HG03159 (cell line): Measurements from ENCODE around the gene FFAR3.

Experiments used
- ATAC-seq: cut with Tn5 transposase; IDR thresholded peaks from one replicate; pipeline ENCODE4 v1.9.1; 2021; ENCODE audit warnings: mild to moderate bottlenecking, moderate library complexity; ENCODE audit not compliant: unreplicated experiment

FFAR3 gene, protein sequence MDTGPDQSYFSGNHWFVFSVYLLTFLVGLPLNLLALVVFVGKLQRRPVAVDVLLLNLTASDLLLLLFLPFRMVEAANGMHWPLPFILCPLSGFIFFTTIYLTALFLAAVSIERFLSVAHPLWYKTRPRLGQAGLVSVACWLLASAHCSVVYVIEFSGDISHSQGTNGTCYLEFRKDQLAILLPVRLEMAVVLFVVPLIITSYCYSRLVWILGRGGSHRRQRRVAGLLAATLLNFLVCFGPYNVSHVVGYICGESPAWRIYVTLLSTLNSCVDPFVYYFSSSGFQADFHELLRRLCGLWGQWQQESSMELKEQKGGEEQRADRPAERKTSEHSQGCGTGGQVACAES

DNA sequence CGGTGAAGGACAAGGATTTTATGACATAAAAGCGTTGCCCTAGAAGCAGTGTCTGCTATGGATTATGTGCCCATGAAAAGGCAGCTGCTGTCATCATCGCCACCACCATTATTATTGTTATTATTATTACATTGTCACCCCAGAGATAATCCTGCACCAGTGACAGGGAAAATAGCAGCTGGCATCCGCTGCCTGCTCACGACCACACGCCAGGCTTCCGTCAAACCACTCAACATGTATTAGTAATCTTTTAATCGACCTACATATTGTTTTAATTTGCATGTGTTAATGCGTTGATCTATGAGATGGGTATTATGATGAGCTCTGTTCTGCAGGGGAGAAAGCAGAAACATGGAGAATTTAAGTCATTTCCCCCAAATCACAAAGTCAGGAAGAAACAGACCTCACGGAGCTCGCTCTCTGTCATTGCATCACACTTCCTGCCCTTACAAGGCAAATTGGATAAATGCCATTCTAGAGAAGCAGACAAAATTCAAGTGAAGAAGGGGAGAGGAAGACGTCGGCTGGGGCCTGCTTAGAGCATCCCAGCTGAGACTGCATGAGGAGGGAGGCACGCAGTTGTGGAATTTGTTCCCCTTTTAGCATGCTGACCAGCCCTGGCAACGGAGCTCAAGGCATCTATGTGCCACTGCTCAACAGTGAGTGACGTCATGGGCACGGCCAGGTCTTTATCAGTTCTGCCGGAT is at the start of gene FFAR3:
Gene FFAR3 (plus strand): TSS at position 594 of the 707 bp plus-strand sequence. CDS start 431 bp downstream, outside the sequence.
- no peak for ATAC-seq

GRCh38 chr19:35308910-35309309 is 49.4 kb upstream of the FFAR3 start:
- no peak for ATAC-seq

GRCh38 chr19:35309481-35310279 is 48.6 kb upstream of the FFAR3 start:
- no peak for ATAC-seq

DNA sequence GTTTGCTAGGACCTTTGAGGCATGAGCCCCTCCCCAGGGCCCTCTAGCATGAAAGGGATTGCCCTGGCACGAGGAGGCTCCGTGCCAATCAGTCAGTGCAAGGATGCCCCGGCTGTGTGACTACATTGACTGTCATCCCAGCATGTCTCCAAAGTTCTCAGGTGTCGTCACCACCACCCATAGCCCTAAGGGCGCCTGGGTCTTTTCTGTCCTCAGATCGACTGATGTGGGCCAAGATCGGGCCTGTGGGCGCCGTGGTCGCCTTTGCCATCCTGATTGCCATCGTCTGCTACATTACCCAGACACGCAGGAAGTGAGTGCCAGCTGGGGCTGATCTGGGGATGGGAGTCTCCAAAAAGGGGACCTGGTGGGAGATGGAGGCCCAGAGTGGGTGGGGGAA is 47.9 kb upstream of the FFAR3 start:
- no peak for ATAC-seq

DNA sequence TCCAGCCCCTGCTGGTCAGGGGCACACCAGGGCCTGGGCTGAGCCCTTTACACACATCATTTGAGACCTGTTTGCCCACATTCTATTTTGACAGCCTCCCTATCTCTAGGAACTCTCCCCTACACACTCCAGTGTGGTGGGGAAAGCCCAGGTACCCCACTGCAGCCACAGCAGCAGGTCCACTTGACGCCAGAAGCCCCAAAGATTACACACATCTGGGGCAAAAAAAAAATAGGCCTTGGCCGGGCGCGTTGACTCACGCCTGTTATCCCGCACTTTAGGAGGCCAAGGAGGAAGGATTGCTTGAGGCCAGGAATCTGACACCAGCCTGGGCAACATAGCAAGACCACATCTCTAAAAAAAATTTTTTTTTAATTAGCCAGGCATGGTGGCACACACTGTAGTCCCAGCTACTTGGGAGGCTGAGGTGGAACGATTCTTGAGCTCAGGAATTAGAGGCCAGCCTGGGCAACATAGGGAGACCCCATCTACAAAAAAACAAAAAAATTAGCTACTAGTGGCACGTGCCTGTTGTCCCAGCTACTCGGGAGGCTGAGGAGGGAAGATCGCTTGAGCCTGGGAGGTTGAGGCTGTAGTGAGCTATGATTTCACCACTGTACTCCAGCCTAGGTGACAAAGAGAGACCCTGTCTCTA is 47.3 kb upstream of the FFAR3 start:
- no peak for ATAC-seq

- ATAC-seq: no peak
Measured at GRCh38 chr19:35311901-35312665, 46.2 kb upstream of the FFAR3 start.

DNA sequence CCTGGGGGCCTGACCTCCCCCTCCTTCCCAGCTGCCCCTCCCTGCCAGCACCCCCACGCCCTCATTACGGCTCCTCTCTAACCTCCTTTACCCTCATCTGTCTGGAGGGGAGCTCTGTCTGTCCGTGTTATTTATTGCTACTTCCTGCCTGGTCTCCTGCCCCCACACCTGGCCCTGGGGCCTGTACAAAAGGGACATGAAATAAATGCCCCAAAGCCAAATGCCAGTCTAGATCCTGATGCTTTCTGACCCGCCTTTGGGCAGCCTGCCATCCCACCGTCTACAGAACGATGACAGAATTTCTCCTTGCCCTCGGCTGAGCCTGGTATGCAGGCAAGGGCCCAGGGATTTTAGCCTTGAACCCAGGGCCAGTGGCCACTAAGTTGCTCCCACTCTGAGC is 44.7 kb upstream of the FFAR3 start:
- no peak for ATAC-seq

DNA sequence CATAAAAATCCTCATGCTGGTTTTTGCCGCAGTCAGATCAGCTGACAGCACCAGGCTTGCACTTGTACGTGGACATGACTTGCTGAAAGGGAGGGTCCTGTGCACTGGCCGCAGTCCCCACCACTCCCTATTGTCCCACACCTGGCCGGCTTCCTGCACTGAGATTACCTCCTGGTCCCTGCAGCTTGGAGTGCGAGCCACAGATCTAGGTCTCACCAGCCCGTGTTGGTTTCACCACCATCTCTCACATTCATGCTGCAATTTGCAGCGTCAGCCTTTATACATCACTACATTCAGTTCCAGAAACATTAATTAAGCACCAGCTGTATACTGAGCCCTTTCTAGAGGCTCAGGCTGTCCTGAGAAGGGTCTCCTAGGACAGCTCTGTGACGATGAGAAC is 44.2 kb upstream of the FFAR3 start:
- no peak for ATAC-seq

DNA sequence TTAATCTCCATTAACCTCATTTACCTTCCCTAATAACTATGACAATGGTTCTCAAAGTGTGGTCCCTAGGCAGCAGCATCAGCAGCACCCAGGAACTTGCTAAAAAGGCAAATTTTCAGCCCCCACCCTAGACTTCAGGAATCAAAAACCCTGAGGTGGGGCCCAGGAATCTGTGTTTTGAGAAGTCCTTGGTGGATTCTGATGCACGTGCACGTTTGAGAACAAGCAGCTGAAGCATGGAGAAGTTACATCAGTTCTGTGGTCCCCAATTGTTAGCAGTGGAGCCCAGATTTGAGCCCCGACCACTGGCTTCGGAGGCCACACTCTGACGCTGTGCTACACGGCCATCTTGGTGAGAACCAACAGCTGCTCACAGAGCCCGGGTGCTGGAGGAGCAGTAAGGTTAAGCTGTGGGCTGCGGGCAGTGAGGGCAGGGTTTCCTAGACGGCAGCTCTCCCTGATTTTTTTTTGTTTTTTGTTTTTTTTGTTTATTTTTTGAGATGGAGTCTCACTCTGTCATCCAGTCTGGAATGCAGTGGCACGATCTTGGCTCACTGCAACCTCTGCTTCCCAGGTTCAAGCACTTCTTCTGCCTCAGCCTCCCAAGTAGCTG is 43.3 kb upstream of the FFAR3 start:
- no peak for ATAC-seq

GRCh38 chr19:35315883-35316282 is 42.4 kb upstream of the FFAR3 start:
- no peak for ATAC-seq

DNA sequence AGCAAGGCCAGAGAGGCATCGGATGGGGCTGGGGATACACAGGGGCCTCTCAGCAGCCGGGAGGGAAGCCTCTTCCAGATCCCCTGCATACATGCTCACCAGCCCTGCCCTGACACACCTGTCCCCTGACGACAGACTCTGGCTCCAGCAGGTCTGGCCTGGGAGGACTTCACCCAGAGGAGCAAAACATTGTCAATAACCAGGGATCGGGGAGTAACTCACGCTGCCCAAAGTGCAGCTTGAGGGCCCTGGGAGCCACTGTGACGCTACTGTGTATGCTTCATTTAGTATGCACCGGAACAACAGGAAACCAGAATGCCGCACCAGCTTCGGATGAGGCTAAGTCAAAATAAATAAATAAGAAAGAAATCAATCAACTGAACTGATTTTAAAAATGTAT is 41.7 kb upstream of the FFAR3 start:
- no peak for ATAC-seq

GRCh38 chr19:35317464-35318043 is 40.7 kb upstream of the FFAR3 start:
- ATAC-seq: no peak

DNA sequence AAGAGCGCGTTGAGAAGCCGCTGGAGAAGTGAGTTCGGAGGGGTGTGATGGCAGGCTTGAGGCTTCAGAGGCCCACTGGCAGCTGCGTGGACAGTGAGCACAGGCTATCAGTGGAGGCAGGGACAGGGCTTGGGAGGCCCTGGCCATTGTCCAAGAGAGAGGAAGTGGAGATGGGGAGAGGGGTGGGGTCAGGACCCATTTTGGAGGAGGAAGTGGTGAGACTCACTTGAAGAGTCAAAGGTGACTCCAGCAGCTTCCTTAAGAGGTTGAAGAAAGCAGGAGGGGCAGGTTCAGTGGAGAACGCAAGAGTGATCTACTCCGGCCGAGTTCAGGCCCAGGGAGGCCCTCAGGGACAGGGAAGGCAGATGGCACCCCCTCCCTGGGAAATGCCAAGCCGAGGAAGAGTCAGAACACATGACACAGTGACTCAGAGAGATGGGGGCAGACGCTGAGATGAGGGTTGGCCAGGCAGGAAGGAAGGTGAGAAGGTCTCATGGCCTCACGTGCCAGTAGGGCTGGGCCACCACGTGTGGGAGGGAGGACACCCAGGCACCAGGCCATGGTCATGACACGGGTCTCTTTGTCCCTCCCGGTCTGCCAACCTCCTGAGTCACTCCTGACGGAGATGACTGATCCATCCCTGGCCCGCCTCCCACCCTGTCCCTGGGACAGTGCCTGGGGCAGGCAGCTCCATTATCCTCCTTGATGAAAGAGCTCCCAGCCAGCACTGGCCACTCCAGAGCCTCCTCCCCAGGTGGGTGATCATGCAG is 39.4 kb upstream of the FFAR3 start:
- ATAC-seq: no peak

DNA sequence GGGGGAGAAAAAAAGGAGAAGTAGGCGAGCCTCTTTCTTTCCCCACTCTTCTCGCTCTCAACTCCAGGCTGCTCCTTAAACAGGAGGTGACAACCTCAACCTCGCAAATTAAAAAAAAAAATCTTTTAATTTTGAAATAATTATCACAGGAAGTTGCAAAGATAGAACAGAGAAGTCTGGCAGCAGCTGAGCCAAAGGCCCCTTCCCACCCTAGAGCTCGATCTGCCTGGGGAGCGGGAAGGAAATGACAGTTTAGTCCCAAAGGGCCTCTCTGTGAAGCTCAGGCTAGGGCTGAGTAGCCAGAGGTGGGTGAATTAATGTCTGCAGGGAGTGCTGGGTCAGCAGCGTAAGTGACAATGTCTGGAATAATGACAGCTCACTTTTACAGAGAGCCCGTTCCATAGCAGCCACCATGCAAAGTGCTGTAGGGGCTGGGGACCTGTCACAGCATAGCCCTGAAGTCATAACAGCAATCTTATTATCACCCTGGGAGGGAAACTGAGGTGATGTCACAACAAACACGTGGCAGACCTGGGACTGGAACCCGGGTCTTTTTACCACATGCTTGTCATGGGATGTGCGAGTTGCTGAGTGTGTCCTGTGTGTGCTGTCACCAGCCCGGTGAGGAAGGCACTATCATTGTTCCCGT is 38.1 kb upstream of the FFAR3 start:
- ATAC-seq: no peak

- ATAC-seq: no peak
Measured at GRCh38 chr19:35321291-35321690, 37.0 kb upstream of the FFAR3 start.

DNA sequence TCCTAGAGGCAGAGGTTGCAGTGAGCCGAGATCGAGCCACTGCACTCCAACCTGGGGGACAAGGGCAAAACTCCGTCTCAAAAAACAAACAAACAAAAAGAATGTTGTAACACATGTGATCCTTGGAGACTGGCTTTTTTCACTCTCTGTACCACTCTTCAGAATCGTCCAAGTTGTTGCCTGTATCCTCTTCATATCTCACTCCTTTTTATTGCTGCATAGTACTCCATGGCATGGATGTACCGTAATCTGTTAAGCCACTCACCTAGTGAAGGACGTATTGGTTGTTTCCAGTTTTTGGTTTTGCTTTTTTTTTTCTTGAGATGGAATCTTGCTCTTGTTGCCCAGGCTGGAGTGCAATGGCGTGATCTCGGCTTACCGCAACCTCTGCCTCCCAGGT is 36.2 kb upstream of the FFAR3 start:
- no peak for ATAC-seq

DNA sequence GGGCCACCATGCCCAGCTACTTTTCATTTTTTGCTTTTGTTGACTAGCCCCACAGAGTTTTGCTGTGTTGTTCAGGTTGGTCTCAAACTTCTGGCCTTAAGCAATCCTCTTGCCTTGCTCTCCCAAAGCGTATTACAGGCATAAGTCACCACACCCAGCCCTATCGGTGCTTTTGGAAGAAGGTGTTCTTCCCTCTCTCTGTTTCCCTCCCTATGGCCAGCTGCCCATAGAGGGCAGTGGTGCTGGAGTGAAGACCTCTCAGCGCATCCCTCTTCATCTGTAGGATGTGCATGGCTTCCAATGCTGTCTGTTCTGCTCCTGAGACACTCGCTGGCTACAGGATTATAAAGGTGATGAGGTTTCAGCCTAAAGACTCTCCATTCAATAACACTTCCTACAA is 30.6 kb upstream of the FFAR3 start:
- ATAC-seq: no peak

DNA sequence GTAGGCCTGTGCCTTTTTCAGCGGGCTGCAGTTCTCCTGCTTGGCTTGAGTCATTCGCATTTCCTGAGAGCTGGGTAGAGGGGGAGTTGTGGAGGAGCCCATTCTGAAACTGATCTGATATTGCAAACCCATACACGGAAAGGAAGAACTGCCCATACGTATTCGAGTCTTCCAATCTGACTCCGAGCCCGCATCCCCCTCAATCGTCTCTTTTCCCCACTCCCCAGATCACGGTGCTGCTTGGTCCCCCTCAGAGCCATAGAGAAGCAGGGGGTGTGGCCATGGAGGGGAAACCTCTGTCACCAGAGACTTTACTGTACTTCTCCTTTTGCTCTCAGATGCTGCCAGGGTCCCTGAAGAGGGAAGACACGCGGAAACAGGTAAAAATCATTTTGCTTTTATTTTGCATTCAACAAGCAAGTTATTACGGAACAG is 29.4 kb upstream of the FFAR3 start, which contains the start of gene CD22:
Gene CD22 (plus strand): TSS at position 337 of the 435 bp plus-strand sequence. CDS start 2,854 bp downstream, outside the sequence.
- no peak for ATAC-seq
